LNCAP (cell line): ENCODE results near the gene OR52I1.

Source experiments
- CTCF ChIP-seq: fragments of 450-650 bp; IDR thresholded peaks from 2 replicates; pipeline ENCODE4 v1.5.1; 2017; ENCODE audit warnings: mild to moderate bottlenecking

Gene OR52I1

GRCh38 chr11:4565371-4565770 lies 28.5 kb upstream of the OR52I1 start:
- no peak for TF ChIP-seq CTCF

- TF ChIP-seq CTCF: no peak
Measured at GRCh38 chr11:4569075-4569474, 24.8 kb upstream of the OR52I1 start.

GRCh38 chr11:4576880-4577279 lies 17.0 kb upstream of the OR52I1 start:
- no peak for TF ChIP-seq CTCF

GRCh38 chr11:4577761-4578160 lies 16.1 kb upstream of the OR52I1 start:
- TF ChIP-seq CTCF: no peak

GRCh38 chr11:4578624-4579023 lies 15.2 kb upstream of the OR52I1 start:
- TF ChIP-seq CTCF: no peak

- TF ChIP-seq CTCF: no peak
Measured at GRCh38 chr11:4580124-4580523, 13.7 kb upstream of the OR52I1 start.

GRCh38 chr11:4581443-4581842 lies 12.4 kb upstream of the OR52I1 start, which contains the start of gene OR52I2:
OR52I2 (plus strand) TSS chr11:4581743.
- no peak for TF ChIP-seq CTCF

- no peak for TF ChIP-seq CTCF
Measured at GRCh38 chr11:4589017-4589416, 4.8 kb upstream of the OR52I1 start.
